GM12878 (cell line): Measurements from ENCODE around the gene ACCS. TPM values are rescaled to one million over a fixed set of nuclear protein-coding genes. Genes with fewer than 3 reads are reported as not detected.
A peak's percentile ranks its signal among the peaks of the same experiment; 100 is the strongest.

Source experiments
- ATAC-seq: fragments of 200-7000 bp; cut with Tn5 transposase; 3 replicates; pipeline ENCODE4 v1.9.1; 2020; ENCODE audit warnings: mild to moderate bottlenecking, moderate library complexity
- BruUV-seq: library from RNA; stranded (reverse); fragments of 400-500 nt; replicated peaks from 2 replicates; lab custom pipeline; 2021; lab: Mats Ljungman, UMichigan
- CTCF ChIA-PET: fragments of 300-600 bp; sonication (Branson Sonifier 250); formaldehyde crosslinking; extraction: SDS; loops from one replicate; lab custom pipeline; 2021; ENCODE audit warnings: inconsistent platforms; lab: Yijun Ruan, JAX
- POLR2A ChIA-PET: fragments of 350-600 bp; formaldehyde crosslinking; extraction: SDS; loops from one replicate; lab custom pipeline; 2021; ENCODE audit warnings: inconsistent platforms; lab: Charles Lee
- RAD21 ChIA-PET: fragments of 300-600 bp; sonication (Branson Sonifier 250); formaldehyde crosslinking; loops from one replicate; lab custom pipeline; 2023; ENCODE audit warnings: antibody characterized with exemption; ENCODE audit not compliant: unreplicated experiment; lab: Charles Lee
- SMC1A ChIA-PET: fragments of 300-600 bp; sonication (Branson Sonifier 250); formaldehyde crosslinking; loops from one replicate; lab custom pipeline; 2023; ENCODE audit not compliant: unreplicated experiment, uncharacterized antibody; lab: Charles Lee
- DNase-seq: peaks from one replicate; pipeline ENCODE4 v3.0.0-alpha.2; 2011; ENCODE audit warnings: low read depth, low spot score
- FAIRE-seq: peaks from 3 replicates; lab custom pipeline; 2011; peaks lifted over from hg19 to GRCh38; lab: Jason Lieb, UNC
- H2AFZ ChIP-seq: 2 replicates; pipeline ENCODE4 v1.6.0; 2011; ENCODE audit warnings: low read depth, low read length, control low read depth; ENCODE audit not compliant: control insufficient read depth
- H3K27ac ChIP-seq: 2 replicates; pipeline ENCODE4 v1.5.1; 2011; ENCODE audit warnings: control low read depth; ENCODE audit not compliant: control insufficient read depth, insufficient read depth
- H3K27me3 ChIP-seq, 2 experiments: replicated peaks in 1 of 2; 2 replicates each; pipeline versions ENCODE4 v1.6.0 to v1.6.1; 2011; ENCODE audit warnings: low read length in 1 of 2; ENCODE audit not compliant: control insufficient read depth in 2 of 2, insufficient read depth in 2 of 2
- H3K36me3 ChIP-seq, 2 experiments: 2 replicates each; pipeline ENCODE4 v1.5.1; 2011; ENCODE audit warnings: low read length in 1 of 2; ENCODE audit not compliant: control insufficient read depth in 2 of 2, insufficient read depth in 2 of 2
- H3K4me1 ChIP-seq: 2 replicates; pipeline ENCODE4 v1.6.1; 2011; ENCODE audit warnings: mild to moderate bottlenecking, low read length, moderate library complexity, mixed read lengths; ENCODE audit not compliant: control insufficient read depth, insufficient read depth
- H3K4me2 ChIP-seq: 2 replicates; pipeline ENCODE4 v1.6.0; 2011; ENCODE audit warnings: control low read depth; ENCODE audit not compliant: control insufficient read depth, insufficient read depth
- H3K4me3 ChIP-seq: fragments of 200-600 bp; sonication (generic); 2 replicates; pipeline ENCODE4 v1.5.1; 2016
- H3K79me2 ChIP-seq: 2 replicates; pipeline ENCODE4 v1.6.0; 2011; ENCODE audit warnings: low read length; ENCODE audit not compliant: control insufficient read depth, insufficient read depth
- H3K9ac ChIP-seq: 2 replicates; pipeline ENCODE4 v1.8.0; 2011; ENCODE audit warnings: low read length, control low read depth, mixed read lengths; ENCODE audit not compliant: control insufficient read depth, insufficient read depth
- H3K9me3 ChIP-seq: replicated peaks from 3 replicates; pipeline ENCODE4 v1.5.1; 2011; ENCODE audit warnings: mild to moderate bottlenecking, low read length; ENCODE audit not compliant: control insufficient read depth, insufficient read depth
- H4K20me1 ChIP-seq: 2 replicates; pipeline ENCODE4 v1.6.0; 2011; ENCODE audit not compliant: control insufficient read depth, insufficient read depth
- REST ChIP-seq: IDR thresholded peaks from 2 replicates; pipeline ENCODE4 v1.6.1; 2012; ENCODE audit warnings: mild to moderate bottlenecking, low read depth, low read length
- SIN3A ChIP-seq: IDR thresholded peaks from 2 replicates; pipeline ENCODE4 v1.6.1; 2012; ENCODE audit warnings: low read depth, low read length, improper control_type of control experiment
- YBX1 ChIP-seq: fragments of 450-650 bp; IDR thresholded peaks from 2 replicates; pipeline ENCODE4 v1.6.1; 2016; ENCODE audit warnings: antibody characterized with exemption
- ZNF207 ChIP-seq: fragments of 450-650 bp; IDR thresholded peaks from 2 replicates; pipeline ENCODE4 v1.6.1; 2014; ENCODE audit warnings: antibody characterized with exemption, mild to moderate bottlenecking, borderline replicate concordance
- whole genome bisulfite sequencing: methylation state at CpG from one replicate; pipeline ENCODE4 v1.1.6; 2016; ENCODE audit warnings: low lambda C conversion rate; ENCODE audit not compliant: insufficient replicate concordance, insufficient coverage; ENCODE audit errors: missing lambda C conversion rate; 5-methylcytosine and 5-hydroxymethylcytosine counted together
- in situ Hi-C: fragments of 300-500 bp; cut with MboI; formaldehyde crosslinking; loops from 9 replicates; pipeline ENCODE4 v1.14.3; 2018; ENCODE audit warnings: mixed read lengths
- intact Hi-C: fragments of 100-400 bp; cut with micrococcal nuclease; formaldehyde crosslinking; loops from one replicate; pipeline ENCODE4 v1.14.2; 2022; ENCODE audit not compliant: unreplicated experiment
- polyA plus RNA-seq, 11 experiments: library from polyadenylated mRNA; depleted of rRNA in 4 of 11; unstranded in 6 of 11; stranded (reverse) in 5 of 11; fragments of >200 nt; fragmentation: Nextera tagmentation in 4 of 11; fragmentation: Illumina TruSeq in 1 of 11; extraction: Ambion mirVana in 4 of 11; extraction: Trizol in 1 of 11; gene quantifications; 1 replicate in 1 of 11; 2 replicates in 10 of 11; pipeline versions ENCODE4 v1.2.1 to v1.2.3, GENCODE V29; 2011 to 2016; ENCODE audit warnings: inconsistent platforms in 2 of 11, missing spikeins in 2 of 11, low read depth in 1 of 11
- total RNA-seq, 4 experiments: library from RNA; depleted of rRNA in 3 of 4; stranded (reverse); fragments of >200 nt in 3 of 4; fragmentation: Illumina TruSeq in 1 of 4; extraction: Trizol in 1 of 4; gene quantifications; 2 replicates each; pipeline versions ENCODE4 v1.2.1 to v1.2.3, GENCODE V29; 2013 to 2021

ACCS gene
- total and polyA plus RNA-seq, 10 of the 15 experiments (the other 5 are each of a cell fraction or from before 2014, with no cell fraction given), result 4.8 to 35.9 (median 17.0) TPM

GRCh38 chr11:44112091-44112821 is 46.2 kb downstream of the ACCS start:
- FAIRE-seq (no peak), DNase-seq (no peak)
- no peak overlapping the region for H3K4me2 ChIP-seq
- peaks cover 0 to 5% of the 10 kb centered on the region in 2 experiments; a peak in 2 of 4 replicates for H3K36me3 ChIP-seq
- H3K4me1 ChIP-seq, result peaks cover 8% of the 10 kb centered on the region
- H4K20me1 ChIP-seq, result no peaks in the 10 kb centered on the region
- SMC1A ChIA-PET, result interaction anchor here (0.9 to 2.6 kb wide), 3 partner anchors 8 to 21 kb away, joined by 3 to 8 read pairs (median 3); partner anchors contain the start of gene EXT2
- BruUV-seq, result no TSS peak
- CTCF ChIA-PET, result interaction anchor here (0.5 to 2.7 kb wide), 5 partner anchors 8 to 519 kb away, joined by 3 to 15 read pairs (median 4); partner anchors contain the start of gene EXT2
- H2AFZ ChIP-seq, result no peak overlapping the region
- H3K27me3 ChIP-seq, result no peaks in the 10 kb centered on the region
- H3K27ac ChIP-seq, result no peak overlapping the region
- intact Hi-C loops, result no loop called here
- POLR2A ChIA-PET, result interaction anchor here (0.5 to 0.7 kb wide), 2 partner anchors 52 to 429 kb away, joined by 3 to 4 read pairs; no protein-coding TSS in a partner anchor
- RAD21 ChIA-PET, result interaction anchor here (0.5 kb wide), 1 partner anchor 15 kb away, joined by 3 read pairs; no protein-coding TSS in a partner anchor
- no peak overlapping the region for H3K4me3 ChIP-seq
- TF ChIP-seq ZNF207, result no peak
- no peak for TF ChIP-seq YBX1
- peak; percentile 42; the same call in 1 of the 2 replicates for TF ChIP-seq SIN3A
- peak; percentile 66 for TF ChIP-seq REST
- TF ChIP-seq, all 136 proteins: peak for 2
- WGBS, result 70% methylated on average over 7 of the region's 7 CpGs
- in situ Hi-C loops, result no loop called here
- no peak overlapping the region for H3K9ac ChIP-seq
- ATAC-seq, result peak; percentile 28; the same call in 2 of the 3 replicates
- H3K9me3 ChIP-seq, result no peaks in the 10 kb centered on the region
- H3K79me2 ChIP-seq, result no peaks in the 10 kb centered on the region
